ENCODE data around the gene MAEA.
"Not testable (repeated sequence)": the region's sequence is repeated elsewhere in the genome, so short reads cannot be mapped to it uniquely, and the experiment has no call there.

Gene MAEA

GRCh38 chr4:1330761-1331590 lies 41.3 kb downstream of the MAEA start:
- Histone ChIP-seq H3K79me2 (ENCODE audit: insufficient read depth, low read depth) (no peaks in the 10 kb centered on the region), H3K4me3 (IDR thresholded peaks at IDR 0.05; ENCODE audit: insufficient read depth, low read depth, low read length) (no peak overlapping the region), H4K20me1 (ENCODE audit: insufficient read depth) (no peaks in the 10 kb centered on the region), H3K9ac (no peak overlapping the region), H3K4me1 (ENCODE audit: low read depth, poor library complexity, severe bottlenecking) (no peaks in the 10 kb centered on the region), H3K27ac (no peak overlapping the region), H2AFZ (ENCODE audit: low read depth) (no peak overlapping the region), H3K36me3 (ENCODE audit: insufficient read depth) (no peaks in the 10 kb centered on the region), H3K4me2 (no peak overlapping the region), H3K27me3 (ENCODE audit: insufficient read depth, low read depth) (no peaks in the 10 kb centered on the region)
- TF ChIP-seq, protein P1, sequence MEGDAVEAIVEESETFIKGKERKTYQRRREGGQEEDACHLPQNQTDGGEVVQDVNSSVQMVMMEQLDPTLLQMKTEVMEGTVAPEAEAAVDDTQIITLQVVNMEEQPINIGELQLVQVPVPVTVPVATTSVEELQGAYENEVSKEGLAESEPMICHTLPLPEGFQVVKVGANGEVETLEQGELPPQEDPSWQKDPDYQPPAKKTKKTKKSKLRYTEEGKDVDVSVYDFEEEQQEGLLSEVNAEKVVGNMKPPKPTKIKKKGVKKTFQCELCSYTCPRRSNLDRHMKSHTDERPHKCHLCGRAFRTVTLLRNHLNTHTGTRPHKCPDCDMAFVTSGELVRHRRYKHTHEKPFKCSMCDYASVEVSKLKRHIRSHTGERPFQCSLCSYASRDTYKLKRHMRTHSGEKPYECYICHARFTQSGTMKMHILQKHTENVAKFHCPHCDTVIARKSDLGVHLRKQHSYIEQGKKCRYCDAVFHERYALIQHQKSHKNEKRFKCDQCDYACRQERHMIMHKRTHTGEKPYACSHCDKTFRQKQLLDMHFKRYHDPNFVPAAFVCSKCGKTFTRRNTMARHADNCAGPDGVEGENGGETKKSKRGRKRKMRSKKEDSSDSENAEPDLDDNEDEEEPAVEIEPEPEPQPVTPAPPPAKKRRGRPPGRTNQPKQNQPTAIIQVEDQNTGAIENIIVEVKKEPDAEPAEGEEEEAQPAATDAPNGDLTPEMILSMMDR (conservative IDR thresholded peaks at IDR 0.05; ENCODE audit: low read depth, low read length), result no peak

GRCh38 chr4:1331591-1332353 lies 42.1 kb downstream of the MAEA start:
- no peaks in the 10 kb centered on the region for H3K4me1 ChIP-seq (ENCODE audit: low read depth, poor library complexity, severe bottlenecking)
- no peaks in the 10 kb centered on the region for H3K36me3 ChIP-seq (ENCODE audit: insufficient read depth)
- no peak overlapping the region for H3K4me2 ChIP-seq
- H2AFZ ChIP-seq (ENCODE audit: low read depth), result no peak overlapping the region
- H3K27me3 ChIP-seq (ENCODE audit: insufficient read depth, low read depth), result no peaks in the 10 kb centered on the region
- H3K79me2 ChIP-seq (ENCODE audit: insufficient read depth, low read depth), result no peaks in the 10 kb centered on the region
- no peak overlapping the region for H3K27ac ChIP-seq
- H3K9ac ChIP-seq, result no peak overlapping the region
- TF ChIP-seq, protein P1 (conservative IDR thresholded peaks at IDR 0.05; ENCODE audit: low read depth, low read length), result no peak
- H3K4me3 ChIP-seq (IDR thresholded peaks at IDR 0.05; ENCODE audit: insufficient read depth, low read depth, low read length), result no peak overlapping the region
- H4K20me1 ChIP-seq (ENCODE audit: insufficient read depth), result no peaks in the 10 kb centered on the region

- H3K27ac ChIP-seq, result no peak overlapping the region
- no peaks in the 10 kb centered on the region for H3K36me3 ChIP-seq (ENCODE audit: insufficient read depth)
- no peak overlapping the region for H3K4me3 ChIP-seq (IDR thresholded peaks at IDR 0.05; ENCODE audit: insufficient read depth, low read depth, low read length)
- H3K27me3 ChIP-seq (ENCODE audit: insufficient read depth, low read depth), result no peaks in the 10 kb centered on the region
- no peaks in the 10 kb centered on the region for H3K4me1 ChIP-seq (ENCODE audit: low read depth, poor library complexity, severe bottlenecking)
- no peak overlapping the region for H3K4me2 ChIP-seq
- no peaks in the 10 kb centered on the region for H3K79me2 ChIP-seq (ENCODE audit: insufficient read depth, low read depth)
- TF ChIP-seq, protein P1 (conservative IDR thresholded peaks at IDR 0.05; ENCODE audit: low read depth, low read length), result no peak
- H3K9ac ChIP-seq, result no peak overlapping the region
- H4K20me1 ChIP-seq (ENCODE audit: insufficient read depth), result no peaks in the 10 kb centered on the region
- H2AFZ ChIP-seq (ENCODE audit: low read depth), result no peak overlapping the region
Measured at GRCh38 chr4:1332686-1333085, 43.0 kb downstream of the MAEA start.

GRCh38 chr4:1333256-1333655 lies 43.6 kb downstream of the MAEA start:
- H4K20me1 ChIP-seq (ENCODE audit: insufficient read depth), result no peaks in the 10 kb centered on the region
- H3K79me2 ChIP-seq (ENCODE audit: insufficient read depth, low read depth), result no peaks in the 10 kb centered on the region
- H3K9ac ChIP-seq, result no peak overlapping the region
- H3K36me3 ChIP-seq (ENCODE audit: insufficient read depth), result no peaks in the 10 kb centered on the region
- TF ChIP-seq, protein P1 (conservative IDR thresholded peaks at IDR 0.05; ENCODE audit: low read depth, low read length), result no peak
- no peaks in the 10 kb centered on the region for H3K4me1 ChIP-seq (ENCODE audit: low read depth, poor library complexity, severe bottlenecking)
- H3K4me3 ChIP-seq (IDR thresholded peaks at IDR 0.05; ENCODE audit: insufficient read depth, low read depth, low read length), result no peak overlapping the region
- H3K27ac ChIP-seq, result no peak overlapping the region
- H3K27me3 ChIP-seq (ENCODE audit: insufficient read depth, low read depth), result no peaks in the 10 kb centered on the region
- H3K4me2 ChIP-seq, result no peak overlapping the region
- H2AFZ ChIP-seq (ENCODE audit: low read depth), result no peak overlapping the region

DNA sequence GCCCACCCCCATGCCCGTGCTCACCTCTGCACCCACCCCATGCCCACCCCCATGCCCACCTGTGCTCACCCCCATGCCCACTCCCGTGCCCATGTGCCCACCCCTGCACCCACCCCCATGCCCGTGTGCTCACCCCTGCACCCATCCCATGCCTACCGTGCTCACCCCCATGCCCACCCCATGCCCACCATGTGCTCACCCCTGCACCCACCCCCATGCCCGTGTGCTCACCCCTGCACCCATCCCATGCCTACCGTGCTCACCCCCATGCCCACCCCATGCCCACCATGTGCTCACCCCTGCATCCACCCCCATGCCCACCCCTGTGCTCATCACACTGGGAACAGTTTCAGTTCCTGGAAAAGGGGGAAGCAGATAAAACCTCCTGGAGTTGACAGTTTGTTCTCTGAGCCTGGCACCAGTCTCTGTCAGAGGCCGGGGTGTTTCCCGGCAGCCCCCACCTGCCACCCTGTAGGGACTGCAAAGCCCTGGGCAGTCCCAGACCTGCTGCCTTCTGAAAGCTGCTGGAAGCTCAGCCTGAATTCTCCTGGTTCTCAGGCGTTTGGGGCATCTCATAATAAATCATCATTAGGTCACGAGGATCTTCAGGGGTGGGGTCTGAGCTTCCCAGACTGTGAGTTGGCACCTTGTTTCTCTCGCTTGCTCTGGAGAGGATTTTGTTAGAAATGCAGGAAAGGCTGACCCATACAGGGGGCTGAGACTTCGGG lies 44.3 kb downstream of the MAEA start:
- not testable (repeated sequence) for H2AFZ ChIP-seq (ENCODE audit: low read depth); H3K36me3 ChIP-seq (ENCODE audit: insufficient read depth); H3K27ac ChIP-seq; H3K4me3 ChIP-seq (IDR thresholded peaks at IDR 0.05; ENCODE audit: insufficient read depth, low read depth, low read length); H3K79me2 ChIP-seq (ENCODE audit: insufficient read depth, low read depth); H3K27me3 ChIP-seq (ENCODE audit: insufficient read depth, low read depth); H3K9ac ChIP-seq; H3K4me2 ChIP-seq; H4K20me1 ChIP-seq (ENCODE audit: insufficient read depth); H3K4me1 ChIP-seq (ENCODE audit: low read depth, poor library complexity, severe bottlenecking)

All from KMS-11 (cell line).